Umbilical cord (tissue), 2 donors: ENCODE data around the gene COBL. TPM values are rescaled to one million over a fixed set of nuclear protein-coding genes. Genes with fewer than 3 reads are reported as not detected.
A peak's percentile ranks its signal among the peaks of the same experiment; 100 is the strongest.

Experiments
- DNase-seq: peaks from one replicate; pipeline ENCODE4 v3.0.0-alpha.2; 2015; ENCODE audit warnings: low spot score
- total RNA-seq: library from RNA; depleted of rRNA; stranded (reverse); fragments of >200 nt; gene quantifications from one replicate; pipeline ENCODE4 v1.2.3, GENCODE V29; 2014; ENCODE audit warnings: low replicate concordance; ENCODE audit not compliant: insufficient read depth

Gene COBL
- total RNA-seq, 1 donor from 2014 or later, result 5.3 TPM

DNA sequence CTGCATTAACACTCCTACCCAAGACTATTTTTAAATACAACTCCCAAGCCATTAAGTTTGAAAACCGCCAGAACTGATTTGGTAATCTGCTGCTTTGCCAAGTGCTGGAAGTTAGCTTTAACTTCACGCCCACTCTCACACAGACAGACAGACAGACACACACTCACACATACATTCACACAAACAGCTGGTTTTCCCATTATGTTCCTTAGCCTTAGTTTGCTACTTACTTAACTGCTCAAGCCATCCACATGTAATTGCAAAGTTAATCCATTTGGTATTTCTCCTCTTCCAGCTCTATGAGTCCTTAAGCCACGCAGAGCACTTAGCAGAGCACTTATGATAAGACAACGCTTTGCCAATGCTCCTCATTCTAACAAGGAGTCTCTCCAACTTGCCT, 8.3 kb downstream of the COBL start:
- peak; percentile 20 for DNase-seq

DNA sequence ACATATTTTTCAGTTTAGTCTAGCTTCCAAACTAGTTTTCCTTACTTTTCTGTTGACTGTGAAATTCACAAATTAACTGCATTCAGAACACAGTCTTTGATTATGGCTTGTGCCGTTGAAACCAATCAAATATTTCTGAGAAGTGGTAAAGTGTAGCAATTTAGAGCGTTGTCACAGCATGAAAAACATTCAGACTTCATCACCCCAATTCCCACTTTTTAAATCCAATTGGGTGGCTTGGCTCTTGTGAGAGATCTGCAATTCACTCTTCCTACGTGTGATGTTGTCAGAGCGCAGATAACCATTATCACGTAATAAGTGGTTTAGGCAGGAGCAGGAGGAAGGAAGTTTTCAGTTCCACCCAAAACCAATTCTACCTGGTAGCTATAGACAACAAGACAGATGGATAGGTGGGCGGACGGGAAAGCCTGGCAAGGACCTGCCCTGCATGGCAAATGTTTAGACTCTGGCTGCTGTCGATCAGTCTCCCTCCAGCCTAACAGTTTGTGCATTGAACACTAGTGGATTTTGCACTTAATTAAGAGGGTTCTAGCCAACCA, 8.9 kb downstream of the COBL start:
- DNase-seq, result no peak

DNA sequence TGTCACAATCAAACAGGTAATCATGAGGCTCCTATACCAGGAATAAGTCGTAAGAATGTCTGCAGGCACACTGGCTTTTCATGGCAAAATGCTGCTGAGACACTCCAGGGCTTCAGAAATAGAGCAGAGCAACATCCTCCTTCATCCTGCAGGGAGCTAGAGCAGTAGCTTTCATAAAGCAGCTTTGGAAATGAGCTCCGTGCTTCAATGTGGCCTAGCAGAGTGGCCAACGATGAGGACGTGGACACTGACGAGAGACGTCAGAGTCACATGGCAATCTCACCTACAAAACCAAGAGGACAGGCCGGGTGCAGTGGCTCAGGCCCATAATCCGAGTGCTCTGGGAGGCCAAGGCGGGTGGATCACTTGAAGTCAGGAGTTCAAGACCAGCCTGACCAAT, 9.8 kb downstream of the COBL start:
- no peak for DNase-seq

DNA sequence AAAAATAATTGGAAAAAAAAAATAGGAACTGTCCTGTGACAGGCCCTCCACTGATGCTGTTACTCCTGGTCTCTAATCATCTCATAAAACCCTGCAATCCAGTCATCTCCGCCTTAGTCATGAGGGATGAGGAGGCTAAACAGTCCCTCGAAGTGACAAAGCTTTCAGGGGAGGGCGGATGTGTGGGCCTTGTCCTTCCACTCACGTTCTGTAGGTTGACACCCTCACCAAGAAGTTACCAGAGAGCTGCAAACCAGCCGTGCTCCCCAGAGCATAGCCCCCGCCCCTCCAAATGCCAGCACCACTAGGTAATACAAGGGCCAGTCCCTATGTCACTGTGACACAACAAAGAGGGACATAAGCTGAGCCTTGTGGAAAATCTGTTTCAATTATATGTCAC, 11.9 kb downstream of the COBL start:
- no peak for DNase-seq

DNA sequence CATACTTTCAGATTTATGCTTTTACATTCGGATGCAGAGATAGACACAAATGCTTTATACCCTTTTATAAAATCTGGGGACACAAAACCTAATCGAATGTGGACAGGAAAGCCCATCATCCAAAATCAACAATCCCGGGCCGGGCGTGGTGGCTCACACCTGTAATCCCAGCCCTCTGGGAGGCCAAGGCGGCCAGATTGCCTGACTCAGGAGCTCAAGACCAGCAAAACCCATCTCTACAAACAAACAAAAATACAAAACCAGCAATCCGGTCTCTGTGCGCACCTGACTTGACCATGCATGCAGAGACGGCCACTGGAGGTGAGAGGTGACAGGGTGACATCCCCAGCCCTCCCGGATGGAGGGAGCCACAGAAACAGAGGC, 13.5 kb downstream of the COBL start:
- no peak for DNase-seq

DNA sequence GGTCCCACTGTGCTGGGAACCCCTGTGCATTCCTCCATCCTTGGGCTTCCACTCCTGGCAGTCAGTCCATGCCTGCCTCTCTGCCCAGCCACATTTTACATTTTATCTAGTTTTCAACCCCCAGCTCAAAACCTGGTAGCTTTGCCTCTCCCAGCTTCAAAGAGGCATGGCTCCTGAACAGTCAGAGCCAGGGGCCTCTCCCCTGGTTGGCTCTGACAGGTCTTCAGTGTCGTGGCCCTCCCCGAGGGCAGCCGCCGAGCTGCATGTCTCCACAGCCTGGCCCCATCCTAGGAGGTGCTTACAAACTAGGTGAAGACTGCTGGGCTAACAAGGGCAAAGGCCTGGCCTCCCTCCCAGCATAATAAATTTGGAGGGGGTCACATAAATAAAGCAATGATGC, 14.8 kb downstream of the COBL start:
- DNase-seq, result no peak

DNA sequence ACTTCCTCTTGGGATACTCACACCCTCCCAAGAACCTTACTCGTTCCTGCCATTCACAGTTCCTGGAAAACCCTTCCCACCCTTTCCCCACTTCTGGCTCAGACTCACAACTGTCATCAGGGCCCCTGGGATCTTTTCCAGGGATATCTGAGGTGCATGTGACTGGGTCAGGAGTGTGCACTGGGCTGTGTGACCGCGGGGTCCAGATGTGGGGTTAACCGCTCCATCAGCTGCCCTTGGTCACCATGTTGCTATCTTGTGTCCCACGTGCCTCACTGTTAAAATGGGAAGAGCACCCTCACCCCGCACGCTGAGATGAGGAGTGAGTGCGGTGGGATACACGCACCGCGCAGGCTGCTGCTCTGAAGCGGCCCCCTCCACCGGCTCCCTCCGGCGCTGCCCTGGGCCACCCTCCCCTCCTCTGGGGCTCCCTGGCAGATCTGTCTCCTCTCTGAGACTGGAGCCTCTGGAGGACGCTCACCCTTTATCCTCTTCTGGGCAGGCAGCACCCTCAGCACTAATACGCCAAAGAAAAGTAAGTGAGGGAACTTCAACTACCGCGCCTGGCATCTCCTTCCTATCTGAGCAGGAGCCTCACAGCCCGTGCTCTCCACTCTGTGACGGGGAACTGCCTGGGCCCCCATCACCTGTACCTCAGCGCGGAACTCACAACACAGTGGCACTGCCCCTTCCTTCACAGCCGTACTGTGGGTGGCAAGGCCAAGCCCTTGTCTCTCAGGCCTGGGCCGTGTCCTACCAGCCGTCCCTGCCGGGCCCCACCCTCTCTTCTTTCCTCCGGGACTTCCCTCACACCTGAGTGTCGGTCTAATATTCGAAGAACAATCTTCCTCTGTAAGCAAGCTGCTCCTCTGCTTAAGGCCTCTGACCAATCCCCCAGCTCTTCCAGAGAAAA, 15.6 kb downstream of the COBL start:
- DNase-seq, result no peak

DNA sequence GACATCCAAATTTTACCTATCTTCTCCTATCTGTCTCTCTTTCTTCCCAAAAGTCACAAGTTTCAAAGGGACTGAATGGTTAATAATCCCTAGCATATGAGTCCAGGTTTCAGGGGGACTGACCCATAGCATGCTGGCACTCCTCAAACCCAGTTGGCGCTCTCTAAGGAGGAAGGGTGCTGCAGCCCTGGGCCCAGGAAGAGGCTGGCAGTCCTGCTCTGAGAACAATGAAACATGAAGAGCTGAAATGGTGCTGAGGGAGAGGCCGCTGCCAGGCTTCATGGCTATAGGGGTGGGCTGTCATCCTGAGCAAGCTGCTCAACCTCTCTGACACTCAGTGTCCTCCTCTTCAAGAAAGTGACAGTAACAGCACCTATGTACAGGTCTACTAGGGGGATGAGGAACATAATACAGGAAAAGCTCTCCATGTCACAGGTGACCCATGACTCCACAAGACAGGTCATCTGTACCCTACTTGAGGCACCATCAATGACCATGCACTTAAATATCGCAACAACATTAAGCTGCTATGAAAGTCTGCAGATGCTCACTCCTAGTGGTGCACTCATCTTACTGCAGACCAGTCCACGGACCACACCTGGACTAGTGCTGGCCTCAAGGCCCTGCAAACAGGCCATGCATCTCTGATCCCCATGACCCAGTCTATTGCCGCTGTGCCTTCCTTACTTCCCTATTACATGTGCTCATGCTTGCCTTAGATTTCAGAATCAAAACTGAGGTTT, 17.0 kb downstream of the COBL start:
- DNase-seq, result no peak

DNA sequence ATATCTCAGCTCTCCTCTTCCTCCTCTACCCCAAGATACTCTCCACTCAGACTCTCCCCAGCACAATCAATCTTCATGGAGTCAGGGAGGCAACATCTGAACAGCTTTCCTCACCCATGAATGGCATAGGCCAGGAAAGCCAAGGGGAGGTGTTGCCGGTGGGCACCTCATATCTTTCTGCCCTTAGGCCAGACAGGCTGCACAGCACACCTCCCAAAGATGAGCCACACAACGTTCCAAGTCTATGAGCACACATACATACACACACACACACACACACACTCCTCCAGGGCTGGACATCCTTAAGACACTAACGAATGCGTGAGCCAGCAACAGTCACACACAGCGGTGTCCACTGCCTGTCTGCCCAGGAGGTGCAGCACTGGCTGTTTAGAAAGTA, 17.7 kb downstream of the COBL start:
- no peak for DNase-seq

DNA sequence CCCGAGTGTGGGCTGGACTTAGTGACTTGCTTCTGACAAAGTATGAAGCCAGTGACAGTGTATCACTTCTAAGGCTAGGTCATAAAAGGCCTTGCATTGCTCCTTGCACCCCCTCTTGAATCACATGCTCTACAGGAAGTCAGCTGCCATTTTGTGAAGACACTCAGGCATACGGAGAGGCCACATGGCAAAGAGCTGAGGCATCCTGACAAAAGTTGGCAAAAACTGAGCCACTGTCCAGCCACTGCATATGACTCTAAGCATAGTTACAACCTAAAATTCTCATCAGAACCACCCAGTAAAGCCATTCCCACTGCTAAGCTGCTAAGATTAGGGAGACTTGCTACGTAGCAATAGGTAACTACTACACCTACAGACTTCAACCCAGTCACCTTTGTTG, 18.6 kb downstream of the COBL start:
- DNase-seq, result no peak

DNA sequence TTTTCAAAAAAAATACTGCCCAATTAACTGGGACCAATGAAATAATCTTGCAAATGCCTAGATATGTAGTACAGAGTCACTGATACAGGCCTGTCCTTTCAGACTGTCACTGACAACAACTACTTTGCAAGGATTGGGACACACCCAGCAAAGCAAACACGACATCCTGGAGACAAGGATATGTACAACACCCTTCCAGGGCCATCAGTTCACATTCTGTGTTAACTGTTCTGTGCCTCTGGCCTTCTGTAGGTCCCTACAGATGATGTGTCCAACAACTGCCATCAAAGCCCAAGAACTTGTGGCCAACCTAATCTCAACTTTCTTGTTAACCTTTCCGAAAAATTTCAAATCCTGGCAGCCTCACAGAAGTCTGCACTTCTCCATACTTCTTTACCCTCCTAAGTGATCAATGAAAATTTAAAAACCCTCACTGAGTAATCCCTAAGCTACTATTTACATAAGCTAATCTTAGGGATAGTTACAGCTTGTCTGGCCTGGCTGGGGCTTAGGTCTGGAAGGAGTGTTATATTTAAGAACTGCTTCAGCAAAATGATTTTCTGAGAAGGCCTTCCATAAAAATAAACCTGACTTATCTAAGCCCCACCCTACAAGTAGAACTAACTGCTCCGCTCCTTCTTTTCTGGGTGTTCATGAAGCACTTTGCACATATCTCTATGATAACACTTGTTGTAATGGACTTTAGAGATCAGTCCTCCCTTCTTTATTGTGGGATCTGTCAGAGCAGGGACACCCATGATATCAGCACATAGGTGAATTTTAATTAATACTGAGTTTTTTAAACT, 21.0 kb downstream of the COBL start:
- DNase-seq, result no peak

DNA sequence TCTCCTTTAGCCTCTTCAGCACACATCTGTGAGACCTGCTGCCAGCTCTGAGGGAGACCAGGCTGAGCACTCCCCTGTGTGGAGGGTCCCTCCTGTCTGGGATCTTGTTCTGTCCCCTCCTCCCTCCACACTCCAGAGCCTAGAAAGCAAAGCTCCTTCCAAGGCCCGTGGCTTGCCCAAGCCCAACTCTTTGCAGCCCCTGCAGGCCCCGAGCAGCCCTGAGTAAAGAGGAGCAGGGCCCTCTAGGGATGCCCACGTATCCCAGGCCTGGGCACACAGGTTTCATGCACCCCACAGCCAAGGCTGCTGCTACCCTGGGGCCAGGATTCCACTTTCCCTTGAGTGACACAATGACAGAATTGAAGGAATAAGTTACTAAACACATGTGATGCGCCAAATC, 24.0 kb downstream of the COBL start:
- DNase-seq, result no peak

DNA sequence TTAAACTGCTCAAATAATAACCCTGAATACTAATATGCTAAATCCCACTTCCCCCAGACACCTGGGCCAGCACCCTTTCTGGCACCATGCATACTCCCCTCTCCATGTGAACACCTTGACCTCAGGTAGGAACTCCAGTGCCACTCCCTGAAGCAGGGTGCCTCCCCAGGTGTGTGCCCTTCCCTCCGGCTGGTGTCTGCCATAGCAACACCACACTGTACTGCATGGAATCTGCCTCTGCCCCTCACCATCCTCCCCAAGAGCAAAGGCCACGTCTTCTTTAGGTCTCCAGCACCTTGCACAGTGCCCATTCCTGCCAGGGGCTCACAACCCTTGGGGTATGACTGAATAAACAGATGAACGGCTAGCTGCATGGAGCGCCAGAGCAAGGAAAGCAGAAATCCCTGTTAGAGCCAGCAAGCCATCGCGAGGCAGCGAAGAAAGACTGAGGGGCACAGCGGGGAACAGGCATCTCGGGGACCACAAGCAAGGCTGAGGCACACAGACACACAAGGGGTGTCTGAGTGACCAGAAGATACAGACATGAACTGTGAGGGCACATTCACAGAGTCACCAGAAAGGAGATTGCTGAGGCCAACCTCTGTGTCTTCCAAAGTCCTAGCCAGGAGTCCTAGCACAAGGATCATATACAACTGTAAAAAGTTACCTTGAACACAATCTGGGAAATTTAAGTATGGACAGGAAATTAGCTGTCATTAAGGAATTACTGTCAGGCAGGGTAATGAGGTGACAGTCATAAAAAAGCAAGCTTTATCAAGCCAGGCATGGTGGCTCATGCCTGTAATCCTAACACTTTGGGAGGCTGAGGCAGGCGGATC, 25.7 kb downstream of the COBL start:
- DNase-seq, result no peak

DNA sequence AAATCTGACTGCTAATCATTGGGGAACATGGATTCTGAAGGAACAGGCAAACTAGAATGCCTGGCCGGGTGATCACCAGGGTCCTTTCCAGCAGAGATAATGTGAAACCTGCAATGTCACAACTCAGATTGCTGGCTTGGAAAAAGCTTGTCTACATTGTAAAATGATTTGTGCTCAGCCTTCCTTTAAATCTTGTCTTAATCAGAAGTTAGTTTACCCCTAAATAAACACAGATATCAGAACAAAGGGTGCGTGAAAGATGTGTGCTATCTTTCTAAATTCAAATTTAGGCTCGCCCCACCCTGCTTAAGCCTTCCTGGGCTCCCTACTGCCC, 26.3 kb downstream of the COBL start:
- no peak for DNase-seq

DNA sequence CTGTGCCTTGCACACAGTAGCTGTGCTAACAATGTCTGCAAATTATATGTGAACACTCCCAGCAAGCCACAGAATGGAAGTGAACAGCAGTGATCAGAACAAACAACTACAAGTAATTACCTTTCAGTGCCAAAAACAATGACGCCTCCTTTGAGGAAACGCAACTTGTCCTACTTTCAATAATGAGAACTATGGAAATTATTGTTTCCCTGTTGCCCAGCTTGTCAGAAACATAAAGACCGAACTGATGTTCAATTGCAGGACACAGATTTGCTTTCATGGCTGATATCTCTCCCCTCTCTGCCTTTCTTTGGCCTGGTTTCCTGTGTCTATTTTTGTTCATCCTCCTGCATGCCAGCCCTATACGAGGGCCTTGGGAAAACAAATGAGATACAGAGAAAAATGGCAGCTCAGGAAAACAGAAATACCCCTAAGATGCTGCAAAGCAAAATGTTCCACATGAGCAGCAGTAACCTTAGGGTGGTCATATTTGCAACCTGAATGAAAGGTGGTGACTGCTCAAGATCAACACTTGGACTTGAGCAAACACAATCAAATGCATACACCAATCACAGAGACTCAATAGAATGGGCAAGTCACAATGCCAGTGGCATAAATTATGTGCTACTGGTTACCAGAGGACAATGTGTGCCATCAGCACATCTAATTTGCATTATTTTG, 26.8 kb downstream of the COBL start:
- no peak for DNase-seq

DNA sequence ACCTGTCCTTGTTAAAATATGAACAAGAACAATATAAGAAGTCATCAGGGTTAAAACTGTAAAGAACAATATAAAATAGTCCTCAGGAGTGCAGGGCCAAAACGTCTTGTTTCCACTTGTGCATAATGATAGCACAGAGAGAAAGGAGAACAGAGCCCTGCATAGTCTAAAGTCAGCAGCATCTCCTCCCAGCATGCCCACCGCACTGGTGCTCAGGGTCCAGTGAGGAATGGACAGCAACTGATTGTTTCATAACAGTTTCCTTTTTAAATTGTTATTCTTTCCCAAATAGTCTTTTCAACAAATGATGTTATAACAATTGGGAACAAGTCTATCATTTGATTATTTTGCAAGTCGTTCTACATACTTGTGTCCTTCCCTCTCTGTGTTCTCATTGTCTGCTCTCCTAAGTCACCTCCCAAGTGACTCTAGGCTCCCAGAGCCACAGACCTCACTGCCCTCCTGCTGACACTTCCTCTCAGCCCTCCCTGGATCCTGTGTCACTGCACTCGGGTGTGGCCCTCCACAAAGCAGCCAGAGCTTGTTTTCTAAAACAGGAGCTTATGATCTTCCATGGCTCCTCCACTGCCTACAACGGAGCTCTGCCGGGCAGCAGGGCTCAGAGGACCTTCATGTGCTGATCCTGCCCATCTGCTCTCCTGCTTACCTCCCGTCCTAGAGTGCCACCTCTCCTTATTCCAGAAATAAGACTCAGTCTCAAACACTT, 27.6 kb downstream of the COBL start:
- DNase-seq, result no peak

DNA sequence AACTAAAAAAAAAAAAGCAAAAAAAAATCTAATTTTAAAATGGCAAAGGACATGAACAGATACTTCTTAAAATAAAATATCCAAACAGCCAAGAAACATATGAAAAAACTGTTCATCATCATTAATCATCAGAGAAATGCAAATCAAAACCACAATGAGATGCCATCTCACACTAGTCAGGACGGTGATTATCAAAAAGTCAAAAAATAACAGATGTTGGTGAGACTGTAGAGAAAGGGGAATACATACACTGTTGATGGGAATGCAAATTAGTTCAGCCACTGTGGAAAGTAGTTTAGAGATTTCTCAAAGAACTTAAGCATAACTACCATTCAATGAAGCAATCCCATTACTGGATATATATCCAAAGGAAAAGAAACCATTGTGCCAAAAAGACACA, 30.2 kb downstream of the COBL start:
- DNase-seq, result no peak

DNA sequence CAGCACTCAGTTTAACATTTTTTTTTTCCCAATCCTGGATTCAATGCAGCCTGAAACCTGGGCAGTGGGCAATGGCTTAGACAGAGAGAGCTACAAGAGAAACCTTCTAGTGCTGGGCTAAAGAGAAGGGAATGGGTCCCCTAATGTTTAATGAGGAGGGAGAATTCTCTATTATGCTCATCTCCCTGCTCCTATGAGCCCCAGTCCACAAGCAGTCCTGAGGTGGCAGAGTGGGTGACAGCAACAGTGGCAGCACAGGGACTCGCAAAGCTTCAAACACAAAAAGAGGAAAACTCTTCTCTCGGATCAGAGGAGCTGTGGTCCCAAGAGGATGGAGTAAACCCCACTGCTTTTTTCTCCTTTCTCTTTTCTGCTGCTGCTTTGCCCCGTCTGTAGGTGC, 36.5 kb downstream of the COBL start:
- DNase-seq, result no peak

DNA sequence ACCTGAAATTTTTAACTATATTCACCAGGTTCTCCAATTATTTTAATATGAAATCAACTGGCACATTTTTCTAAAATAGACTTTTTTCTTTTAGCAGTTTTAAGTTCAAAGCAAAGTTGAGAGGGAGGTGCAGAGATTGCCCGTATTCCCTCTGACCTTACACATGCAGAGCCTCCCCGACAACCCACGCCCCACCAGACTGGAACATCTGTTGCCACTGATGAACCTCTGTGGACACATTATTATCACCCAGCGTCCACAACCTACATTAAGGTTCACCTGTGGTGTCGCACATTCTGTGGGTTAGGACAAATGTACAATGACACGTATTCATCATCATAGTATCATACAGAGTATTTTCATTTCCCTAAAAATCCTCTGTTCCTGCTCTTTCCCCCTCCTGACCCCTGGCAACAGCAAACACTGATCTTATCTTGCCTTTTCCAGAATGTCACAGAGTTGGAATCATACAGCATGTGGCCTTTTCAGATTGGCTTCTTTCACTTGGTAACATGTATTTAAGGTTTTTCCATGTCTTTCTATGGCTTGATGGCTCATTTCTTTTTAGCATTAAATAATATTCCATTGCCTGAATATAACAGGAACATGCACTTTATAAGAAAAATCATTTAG, 37.1 kb downstream of the COBL start:
- no peak for DNase-seq
